Right lobe of liver (tissue), 4 donors: ENCODE measurements around the gene KMT5B.

ENCODE experiments used
- CTCF ChIP-seq, 4 donors: fragments of 200-600 bp in 3 of 4; fragments of 450-650 bp in 1 of 4; IDR thresholded peaks; one replicate each; pipeline versions ENCODE4 v1.5.1 to v1.8.0; 2016 to 2022; ENCODE audit warnings: antibody characterized with exemption in 4 of 4, mild to moderate bottlenecking in 2 of 4
- POLR2A ChIP-seq: fragments of 450-650 bp; IDR thresholded peaks from one replicate; pipeline ENCODE4 v1.6.1; 2017; ENCODE audit warnings: antibody characterized with exemption, mild to moderate bottlenecking
- donor health status: DM: no; HTN: no; CAD: no.
- donor health status: DM: no; HTN: no; CAD: no.
- donor health status: DM: no; HTN: yes; CAD: no.

- no peak for TF ChIP-seq CTCF (IDR thresholded peaks at IDR 0.05)
- TF ChIP-seq POLR2A, result no peak
Measured at GRCh38 chr11:68159665-68160064, 53.4 kb downstream of the KMT5B start.
